Esophagus squamous epithelium (tissue), 5 donors: ENCODE measurements around the gene SH3PXD2A. TPM values are rescaled to one million over a fixed set of nuclear protein-coding genes. Genes with fewer than 3 reads are reported as not detected.

Experiments used
- DNase-seq: peaks from one replicate; lab custom pipeline; 2025; lab: John Stamatoyannopoulos, UW
- H3K27ac ChIP-seq, 4 donors: fragments of 200-600 bp; sonication (generic); one replicate each; pipeline ENCODE4 v1.5.1; 2016 to 2019; ENCODE audit warnings: mild to moderate bottlenecking in 1 of 4
- H3K27me3 ChIP-seq, 4 donors: fragments of 200-600 bp; sonication (generic); 1 replicate in 3 of 4; 2 replicates in 1 of 4; pipeline versions ENCODE4 v1.5.1 to v1.6.0; 2017 to 2021; ENCODE audit warnings: antibody characterized with exemption in 1 of 4
- H3K36me3 ChIP-seq, 3 donors: fragments of 200-600 bp; sonication (generic); one replicate each; pipeline ENCODE4 v1.5.1; 2016 to 2019
- H3K4me1 ChIP-seq, 3 donors: fragments of 200-600 bp; sonication (generic); one replicate each; pipeline ENCODE4 v1.5.1; 2017 to 2019
- H3K4me3 ChIP-seq, 4 donors: fragments of 200-600 bp; sonication (generic); 1 replicate in 3 of 4; 2 replicates in 1 of 4; pipeline ENCODE4 v1.5.1; 2016 to 2019; ENCODE audit warnings: mild to moderate bottlenecking in 2 of 4, moderate library complexity in 1 of 4
- H3K9me3 ChIP-seq, 3 donors: fragments of 200-600 bp; sonication (generic); one replicate each; pipeline ENCODE4 v1.5.1; 2016 to 2019
- POLR2A ChIP-seq, 4 donors: fragments of 450-650 bp; IDR thresholded peaks; one replicate each; pipeline ENCODE4 v1.6.1; 2017; ENCODE audit warnings: antibody characterized with exemption in 4 of 4, mild to moderate bottlenecking in 4 of 4, moderate library complexity in 3 of 4
- WGBS, 2 donors: methylation state at CpG; one replicate each; pipeline ENCODE4 v1.1.5; 2018; 5-methylcytosine and 5-hydroxymethylcytosine counted together
- intact Hi-C: fragments of 100-400 bp; cut with DNase I; formaldehyde crosslinking; loops from one replicate; pipeline ENCODE4 v1.15.0; 2022
- total RNA-seq, 4 donors: library from RNA; depleted of rRNA; stranded (reverse); fragments of >200 nt; gene quantifications; one replicate each; pipeline ENCODE4 v1.1.0, GENCODE V29; 2016
- TF ChIP-seq, protein P1 (sequence below), 6 experiments: fragments of 450-650 bp in 4 of 6; fragments of 200-600 bp in 2 of 6; sonication (generic) in 2 of 6; IDR thresholded peaks; one replicate each; pipeline ENCODE4 v1.5.1; 2016 to 2019; ENCODE audit warnings: antibody characterized with exemption in 6 of 6, mild to moderate bottlenecking in 4 of 6, moderate library complexity in 4 of 6
- donor health status: DM: yes; HTN: yes; CAD: no.

Gene SH3PXD2A
- total RNA-seq, 4 donors from 2014 or later, result 25.1 to 57.8 (median 42.7) TPM

DNA sequence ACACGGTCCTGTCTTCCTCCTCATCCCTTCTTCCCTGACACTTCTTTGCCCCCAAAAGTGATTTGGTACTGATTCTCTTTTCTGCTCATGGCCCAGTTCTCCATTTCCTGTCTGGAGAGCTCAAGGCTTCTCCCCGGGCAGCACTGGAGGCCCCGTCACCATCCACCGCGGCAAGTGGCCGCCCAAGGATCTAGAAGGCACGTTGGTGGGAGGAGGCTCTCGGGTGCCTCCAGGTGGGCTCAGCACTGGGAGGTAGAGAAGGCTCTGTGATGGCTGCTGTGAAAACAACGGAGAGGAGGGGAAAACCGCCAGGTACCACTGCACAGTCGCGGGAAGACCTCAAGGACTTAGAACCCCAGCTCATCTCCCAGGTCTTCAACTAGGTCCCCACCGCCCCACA is 227.5 kb downstream of the SH3PXD2A start:
- intact Hi-C loops, result no loop called here
- peaks cover 18 to 100% (median 34%) of the 10 kb centered on the region in 3 donors for H3K36me3 ChIP-seq
- DNase-seq, result no peak

DNA sequence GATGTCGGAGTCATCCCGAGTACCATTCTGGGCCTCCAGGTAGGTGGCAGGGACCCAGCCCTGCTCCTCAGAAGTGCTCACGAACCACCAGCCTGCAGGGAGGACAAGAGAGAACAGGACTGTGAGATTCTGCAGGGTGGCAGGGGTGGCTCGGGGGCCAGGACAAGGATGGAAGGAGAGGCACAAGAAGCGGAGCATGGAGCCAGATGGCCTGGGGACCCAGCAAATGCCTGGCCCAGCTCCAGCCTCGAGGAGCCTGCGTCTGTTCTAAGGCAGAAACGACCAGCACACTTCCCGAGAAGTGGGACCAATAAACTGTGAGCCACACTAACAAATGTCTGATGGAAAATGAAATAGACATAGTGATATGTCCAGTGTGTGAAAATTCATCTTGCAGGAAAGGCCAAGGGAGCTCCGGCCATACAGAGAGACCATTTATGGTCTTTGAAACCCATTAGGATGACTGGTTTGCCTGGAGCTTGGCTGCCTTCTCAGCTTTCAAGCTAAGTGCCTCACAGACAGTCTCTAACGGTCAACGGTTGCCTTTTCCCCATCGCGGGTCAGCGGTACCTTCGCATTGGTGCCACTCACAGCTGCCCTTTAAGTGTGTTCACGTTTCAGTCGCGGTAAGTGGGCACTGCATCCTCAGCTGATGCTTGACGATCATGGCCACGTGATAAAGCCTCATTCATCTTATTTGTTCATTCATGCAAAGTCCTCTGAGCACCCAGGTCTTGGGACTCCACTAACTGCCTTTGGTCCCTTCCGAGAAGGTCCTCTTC is 228.1 kb downstream of the SH3PXD2A start:
- H3K27me3 ChIP-seq, result no peaks in the 10 kb centered on the region
- no peaks in the 10 kb centered on the region for H3K9me3 ChIP-seq
- no peak for DNase-seq
- peak overlapping the region in 1 of 4 donors; percentile 0 for H3K27ac ChIP-seq
- WGBS, 2 donors, result 70 to 73% methylated on average over 15 to 19 of the region's 22 CpGs
- peaks cover 21 to 100% (median 40%) of the 10 kb centered on the region in 3 donors for H3K36me3 ChIP-seq
- no peak for TF ChIP-seq POLR2A (IDR thresholded peaks at IDR 0.05)
- TF ChIP-seq, protein P1, sequence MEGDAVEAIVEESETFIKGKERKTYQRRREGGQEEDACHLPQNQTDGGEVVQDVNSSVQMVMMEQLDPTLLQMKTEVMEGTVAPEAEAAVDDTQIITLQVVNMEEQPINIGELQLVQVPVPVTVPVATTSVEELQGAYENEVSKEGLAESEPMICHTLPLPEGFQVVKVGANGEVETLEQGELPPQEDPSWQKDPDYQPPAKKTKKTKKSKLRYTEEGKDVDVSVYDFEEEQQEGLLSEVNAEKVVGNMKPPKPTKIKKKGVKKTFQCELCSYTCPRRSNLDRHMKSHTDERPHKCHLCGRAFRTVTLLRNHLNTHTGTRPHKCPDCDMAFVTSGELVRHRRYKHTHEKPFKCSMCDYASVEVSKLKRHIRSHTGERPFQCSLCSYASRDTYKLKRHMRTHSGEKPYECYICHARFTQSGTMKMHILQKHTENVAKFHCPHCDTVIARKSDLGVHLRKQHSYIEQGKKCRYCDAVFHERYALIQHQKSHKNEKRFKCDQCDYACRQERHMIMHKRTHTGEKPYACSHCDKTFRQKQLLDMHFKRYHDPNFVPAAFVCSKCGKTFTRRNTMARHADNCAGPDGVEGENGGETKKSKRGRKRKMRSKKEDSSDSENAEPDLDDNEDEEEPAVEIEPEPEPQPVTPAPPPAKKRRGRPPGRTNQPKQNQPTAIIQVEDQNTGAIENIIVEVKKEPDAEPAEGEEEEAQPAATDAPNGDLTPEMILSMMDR (IDR thresholded peaks at IDR 0.05), result no peak
- H3K4me3 ChIP-seq, result no peak overlapping the region
- H3K4me1 ChIP-seq, result peaks cover 2 to 45% (median 7%) of the 10 kb centered on the region in 3 donors
- intact Hi-C loops, result no loop called here

More for the DNA sequence above, 227.5 kb downstream of the SH3PXD2A start:
- Histone ChIP-seq H3K4me1 (peaks cover under 1 to 45% (median 2%) of the 10 kb centered on the region in 3 donors), H3K9me3 (no peaks in the 10 kb centered on the region), H3K27ac (no peak overlapping the region), H3K27me3 (no peaks in the 10 kb centered on the region), H3K4me3 (no peak overlapping the region)
- WGBS, 2 donors, result 72 to 95% methylated on average over 2 to 6 of the region's 13 CpGs
- TF ChIP-seq POLR2A (IDR thresholded peaks at IDR 0.05), result no peak
- TF ChIP-seq, protein P1 (IDR thresholded peaks at IDR 0.05), result no peak

DNA sequence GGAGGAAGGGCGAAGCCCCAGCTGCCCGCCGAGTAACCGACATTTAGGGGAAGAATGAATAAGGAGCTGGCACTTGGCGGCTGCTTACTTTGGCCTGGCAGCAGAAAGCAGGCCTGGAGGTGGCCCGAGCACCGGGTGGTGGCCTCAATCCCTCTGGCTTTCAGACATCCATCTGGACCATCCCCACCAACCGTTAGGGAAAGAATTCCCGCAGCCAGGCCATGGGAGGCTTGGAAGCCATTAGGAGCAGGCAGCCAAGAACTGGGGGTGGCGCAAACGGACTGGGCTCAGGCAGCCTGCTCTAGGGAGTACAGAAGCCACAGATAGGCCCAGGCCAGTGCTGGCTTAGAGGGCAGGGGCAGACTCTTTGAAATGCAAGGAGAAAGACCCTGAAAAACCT is 229.2 kb downstream of the SH3PXD2A start:
- TF ChIP-seq POLR2A (IDR thresholded peaks at IDR 0.05), result no peak
- TF ChIP-seq, protein P1 (IDR thresholded peaks at IDR 0.05), result no peak
- 90% methylated on average over 2 of the region's 11 CpGs; no CpG with 5 or more reads in 1 of the 2 donors for WGBS, 2 donors
- no peak overlapping the region for H3K27ac ChIP-seq
- H3K4me1 ChIP-seq, result peaks cover 7 to 53% (median 12%) of the 10 kb centered on the region in 3 donors
- no peaks in the 10 kb centered on the region for H3K9me3 ChIP-seq
- H3K27me3 ChIP-seq, result no peaks in the 10 kb centered on the region
- peaks cover 21 to 100% (median 35%) of the 10 kb centered on the region in 3 donors for H3K36me3 ChIP-seq
- no peak for DNase-seq
- intact Hi-C loops, result no loop called here
- H3K4me3 ChIP-seq, result no peak overlapping the region

DNA sequence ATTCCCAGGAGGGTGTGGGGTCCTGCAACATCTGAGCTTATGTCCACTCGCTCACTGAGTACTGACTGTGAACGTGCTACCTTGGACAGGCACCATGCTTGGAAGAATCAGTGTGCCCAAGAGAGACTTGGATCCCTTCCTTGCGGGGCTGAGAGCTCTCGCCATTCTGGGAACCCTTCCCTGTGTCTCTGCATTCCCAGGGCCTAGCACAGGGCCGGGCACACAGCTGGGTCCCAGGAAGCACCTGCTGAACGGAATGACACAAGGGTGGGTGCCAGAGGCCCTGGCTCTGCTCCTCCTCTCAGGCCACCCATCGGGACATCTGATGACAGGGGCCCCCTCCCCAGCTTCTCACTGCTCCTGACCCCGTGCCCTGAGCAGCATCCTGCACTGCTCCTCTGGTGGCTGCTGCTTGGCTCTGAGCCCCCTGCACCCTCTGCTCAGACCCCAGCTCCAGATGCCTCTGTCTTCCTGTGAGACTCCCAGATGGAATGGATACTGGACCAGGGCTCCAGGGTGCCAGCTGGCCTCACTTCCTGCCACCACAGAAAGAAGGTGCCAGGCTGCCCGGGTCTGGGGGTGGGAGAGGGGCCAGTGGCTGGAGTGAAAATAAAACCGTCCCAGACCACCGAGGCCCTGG is 232.3 kb downstream of the SH3PXD2A start:
- intact Hi-C loops, result no loop called here
- DNase-seq, result no peak
- H3K36me3 ChIP-seq, result peaks cover 17 to 100% (median 42%) of the 10 kb centered on the region in 3 donors
- WGBS, 2 donors, result 64 to 76% methylated on average over 2 to 3 of the region's 11 CpGs
- H3K4me3 ChIP-seq, result no peak overlapping the region
- TF ChIP-seq, protein P1 (IDR thresholded peaks at IDR 0.05), result no peak
- no peak for TF ChIP-seq POLR2A (IDR thresholded peaks at IDR 0.05)
- H3K4me1 ChIP-seq, result peaks cover 14 to 70% (median 37%) of the 10 kb centered on the region in 3 donors
- no peaks in the 10 kb centered on the region for H3K9me3 ChIP-seq
- H3K27ac ChIP-seq, result peak overlapping the region in 3 of 4 donors; percentile 68 to 75 (median 72)
- no peaks in the 10 kb centered on the region for H3K27me3 ChIP-seq

DNA sequence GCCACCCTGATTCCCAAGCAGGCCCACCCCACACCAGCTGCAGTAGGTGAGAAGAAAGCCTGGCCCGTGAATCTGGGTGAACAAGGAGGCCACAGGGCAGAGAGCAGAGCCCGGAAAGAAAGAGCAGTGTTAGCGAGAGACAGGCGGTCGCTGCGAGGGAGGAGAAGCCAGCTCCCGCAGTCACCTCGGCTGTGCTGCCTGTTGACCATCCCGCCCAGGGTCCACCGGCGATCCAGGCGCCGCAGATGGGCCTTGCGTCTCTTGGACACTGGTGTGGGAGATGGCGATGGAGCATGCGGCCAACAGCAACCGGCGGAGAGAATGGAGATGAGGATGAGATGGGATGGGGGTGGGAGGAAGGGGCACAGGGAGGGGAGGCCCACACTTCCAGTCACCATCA is 233.1 kb downstream of the SH3PXD2A start:
- 87 to 95% methylated on average over 16 to 18 of the region's 18 CpGs for WGBS, 2 donors
- peak overlapping the region in 3 of 4 donors; percentile 68 to 75 (median 72) for H3K27ac ChIP-seq
- peaks cover 14 to 78% (median 45%) of the 10 kb centered on the region in 3 donors for H3K4me1 ChIP-seq
- H3K4me3 ChIP-seq, result no peak overlapping the region
- intact Hi-C loops, result no loop called here
- DNase-seq, result no peak
- H3K36me3 ChIP-seq, result peaks cover 20 to 100% (median 48%) of the 10 kb centered on the region in 3 donors
- H3K9me3 ChIP-seq, result no peaks in the 10 kb centered on the region
- TF ChIP-seq, protein P1 (IDR thresholded peaks at IDR 0.05), result no peak
- H3K27me3 ChIP-seq, result no peaks in the 10 kb centered on the region
